Natural killer cell treated with Interleukin-12 subunit alpha and Interleukin-12 subunit beta and Interleukin-15 and Interleukin-18, amount 100 ng/mL, for 72 hours (primary cell): ENCODE measurements around the gene FRYL. TPM values are rescaled to one million over a fixed set of nuclear protein-coding genes. Genes with fewer than 3 reads are reported as not detected.
A peak's percentile ranks its signal among the peaks of the same experiment; 100 is the strongest.

Experiments
- ATAC-seq, 2 donors: fragments of 150-1000 bp; cut with Tn5 transposase in 1 of 2; sonication (Bioruptor Pico), chemical (Tn5 transposase) in 1 of 2; 2 replicates each; pipeline ENCODE4 v1.10.0; 2021
- DNase-seq: peaks from one replicate; pipeline ENCODE4 v3.0.0; 2022; ENCODE audit warnings: low spot score
- H3K27ac Mint-ChIP-seq, 2 donors: 1 replicate in 1 of 2; 2 replicates in 1 of 2; pipeline ENCODE4 v1.8.0; 2022; ENCODE audit warnings: mixed read lengths in 2 of 2, mild to moderate bottlenecking in 1 of 2, moderate library complexity in 1 of 2
- H3K27me3 Mint-ChIP-seq, 2 donors: 1 replicate in 1 of 2; 2 replicates in 1 of 2; pipeline ENCODE4 v1.8.0; 2022; ENCODE audit warnings: mixed read lengths in 2 of 2
- H3K36me3 Mint-ChIP-seq: one replicate; pipeline ENCODE4 v1.8.0; 2022; ENCODE audit warnings: mixed read lengths
- H3K4me1 Mint-ChIP-seq, 2 donors: 1 replicate in 1 of 2; 2 replicates in 1 of 2; pipeline ENCODE4 v1.8.0; 2022; ENCODE audit warnings: low read depth in 2 of 2, mixed read lengths in 2 of 2, mild to moderate bottlenecking in 1 of 2
- H3K4me3 Mint-ChIP-seq: one replicate; pipeline ENCODE4 v1.8.0; 2022; ENCODE audit warnings: mixed read lengths
- H3K9me3 Mint-ChIP-seq: 2 replicates; pipeline ENCODE4 v1.8.0; 2022; ENCODE audit warnings: mixed read lengths
- total RNA-seq, 2 donors: library from RNA; stranded (reverse); gene quantifications; one replicate each; pipeline ENCODE4 v1.2.3, GENCODE V29; 2022

FRYL gene
- total RNA-seq, 2 donors from 2014 or later, result 99.0 to 113 TPM

GRCh38 chr4:48602763-48603162 lies 177.3 kb downstream of the FRYL start:
- ATAC-seq, result no peak
- H3K9me3 Mint-ChIP-seq, result no peaks in the 10 kb centered on the region
- H3K27ac Mint-ChIP-seq, result no peak overlapping the region
- H3K4me1 Mint-ChIP-seq, result peaks cover 7% of the 10 kb centered on the region in 2 donors
- no peak for DNase-seq
- no peak overlapping the region for H3K4me3 Mint-ChIP-seq
- no peaks in the 10 kb centered on the region for H3K27me3 Mint-ChIP-seq
- no peaks in the 10 kb centered on the region for H3K36me3 Mint-ChIP-seq

- no peak for ATAC-seq
- Mint-ChIP-seq H3K36me3 (no peaks in the 10 kb centered on the region), H3K27me3 (no peaks in the 10 kb centered on the region)
Observed at GRCh38 chr4:48602222-48602621, 177.9 kb downstream of the FRYL start.

DNA sequence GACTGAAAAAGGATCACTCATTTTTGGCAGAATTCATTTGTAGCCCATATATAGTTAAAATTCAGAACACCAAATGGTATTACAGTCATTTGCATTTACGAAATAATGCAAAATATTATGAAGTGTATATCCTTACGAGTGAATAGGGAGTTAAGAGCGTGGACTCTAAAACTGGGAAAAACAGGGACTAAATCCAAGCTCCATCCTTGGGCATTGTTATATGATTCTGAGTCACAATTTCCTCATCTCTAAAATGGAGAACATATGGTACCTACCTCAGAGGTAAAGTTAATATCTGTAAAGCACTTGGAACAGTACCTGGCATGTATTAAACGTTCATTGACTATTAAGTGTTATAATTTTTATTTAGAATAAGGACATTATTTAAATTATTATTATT lies 183.7 kb downstream of the FRYL start:
- H3K9me3 Mint-ChIP-seq, result no peaks in the 10 kb centered on the region
- H3K4me1 Mint-ChIP-seq, result peaks cover 5 to 8% of the 10 kb centered on the region in 2 donors
- peaks cover 4% of the 10 kb centered on the region for H3K36me3 Mint-ChIP-seq
- H3K4me3 Mint-ChIP-seq, result no peak overlapping the region
- no peaks in the 10 kb centered on the region for H3K27me3 Mint-ChIP-seq
- DNase-seq (no peak), ATAC-seq (no peak)
- H3K27ac Mint-ChIP-seq, result no peak overlapping the region

More at GRCh38 chr4:48602222-48602621, 177.9 kb downstream of the FRYL start:
- DNase-seq, result no peak
- H3K4me3 Mint-ChIP-seq, result no peak overlapping the region
- H3K9me3 Mint-ChIP-seq, result no peaks in the 10 kb centered on the region
- H3K27ac Mint-ChIP-seq, result no peak overlapping the region
- peaks cover 7% of the 10 kb centered on the region in 2 donors for H3K4me1 Mint-ChIP-seq

- Mint-ChIP-seq H3K27ac (no peak overlapping the region), H3K4me1 (peaks cover 7 to 12% of the 10 kb centered on the region in 2 donors), H3K9me3 (no peaks in the 10 kb centered on the region), H3K27me3 (no peaks in the 10 kb centered on the region), H3K36me3 (peaks cover 10% of the 10 kb centered on the region), H3K4me3 (no peak overlapping the region)
- ATAC-seq (no peak), DNase-seq (no peak)
Observed at GRCh38 chr4:48594180-48594579, 185.9 kb downstream of the FRYL start.

GRCh38 chr4:48591372-48591771 lies 188.7 kb downstream of the FRYL start:
- Mint-ChIP-seq H3K27ac (peak overlapping the region in 1 of 2 donors; percentile 1), H3K4me1 (peaks cover 14 to 15% of the 10 kb centered on the region in 2 donors), H3K4me3 (no peak overlapping the region), H3K27me3 (no peaks in the 10 kb centered on the region), H3K36me3 (peaks cover 16% of the 10 kb centered on the region), H3K9me3 (no peaks in the 10 kb centered on the region)
- ATAC-seq (no peak), DNase-seq (no peak)

DNA sequence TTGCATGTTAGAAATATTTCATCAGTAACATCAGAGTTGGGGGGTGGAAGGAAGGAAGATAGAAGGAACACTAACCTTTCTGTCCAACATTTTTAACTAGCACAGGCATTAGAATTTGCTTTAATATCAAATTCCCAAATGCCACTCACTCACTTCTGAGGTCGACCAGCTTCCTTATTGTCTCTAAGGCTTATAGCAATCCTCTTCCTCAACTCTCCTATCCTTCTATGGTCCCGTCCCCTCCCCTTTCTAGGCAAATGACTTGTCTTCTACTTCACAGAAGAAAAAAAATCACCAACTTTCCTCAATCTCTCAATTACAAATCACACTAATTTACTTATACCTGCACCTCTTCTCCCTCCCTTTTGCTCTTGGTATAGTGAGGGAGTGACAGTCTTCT lies 189.2 kb downstream of the FRYL start:
- Mint-ChIP-seq H3K27ac (peak overlapping the region in 1 of 2 donors; percentile 1), H3K4me1 (peaks cover 14 to 15% of the 10 kb centered on the region in 2 donors), H3K4me3 (no peak overlapping the region), H3K36me3 (peaks cover 21% of the 10 kb centered on the region), H3K9me3 (no peaks in the 10 kb centered on the region), H3K27me3 (no peaks in the 10 kb centered on the region)
- no peak for DNase-seq
- no peak for ATAC-seq

DNA sequence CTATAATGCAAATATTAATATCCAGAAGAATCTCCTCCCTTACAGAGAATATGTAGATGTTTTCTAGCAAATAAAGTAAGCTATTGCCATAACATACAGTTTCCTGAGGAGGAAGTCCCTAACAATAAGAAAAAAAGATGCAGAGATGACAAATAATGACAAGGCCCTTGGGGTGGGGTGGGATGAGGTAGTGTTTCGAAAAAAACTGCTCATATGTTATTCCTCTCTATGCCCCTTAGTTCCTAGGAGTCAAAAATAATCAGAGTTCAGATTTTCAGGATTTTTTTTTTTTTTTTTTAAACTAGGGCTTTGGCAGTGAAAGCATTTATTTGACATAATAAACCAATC lies 191.0 kb downstream of the FRYL start:
- Mint-ChIP-seq H3K27me3 (no peaks in the 10 kb centered on the region), H3K4me1 (peaks cover 14 to 15% of the 10 kb centered on the region in 2 donors), H3K9me3 (no peaks in the 10 kb centered on the region), H3K4me3 (no peak overlapping the region), H3K27ac (peak overlapping the region in 1 of 2 donors; percentile 51), H3K36me3 (peaks cover 24% of the 10 kb centered on the region)
- ATAC-seq (no peak), DNase-seq (no peak)

DNA sequence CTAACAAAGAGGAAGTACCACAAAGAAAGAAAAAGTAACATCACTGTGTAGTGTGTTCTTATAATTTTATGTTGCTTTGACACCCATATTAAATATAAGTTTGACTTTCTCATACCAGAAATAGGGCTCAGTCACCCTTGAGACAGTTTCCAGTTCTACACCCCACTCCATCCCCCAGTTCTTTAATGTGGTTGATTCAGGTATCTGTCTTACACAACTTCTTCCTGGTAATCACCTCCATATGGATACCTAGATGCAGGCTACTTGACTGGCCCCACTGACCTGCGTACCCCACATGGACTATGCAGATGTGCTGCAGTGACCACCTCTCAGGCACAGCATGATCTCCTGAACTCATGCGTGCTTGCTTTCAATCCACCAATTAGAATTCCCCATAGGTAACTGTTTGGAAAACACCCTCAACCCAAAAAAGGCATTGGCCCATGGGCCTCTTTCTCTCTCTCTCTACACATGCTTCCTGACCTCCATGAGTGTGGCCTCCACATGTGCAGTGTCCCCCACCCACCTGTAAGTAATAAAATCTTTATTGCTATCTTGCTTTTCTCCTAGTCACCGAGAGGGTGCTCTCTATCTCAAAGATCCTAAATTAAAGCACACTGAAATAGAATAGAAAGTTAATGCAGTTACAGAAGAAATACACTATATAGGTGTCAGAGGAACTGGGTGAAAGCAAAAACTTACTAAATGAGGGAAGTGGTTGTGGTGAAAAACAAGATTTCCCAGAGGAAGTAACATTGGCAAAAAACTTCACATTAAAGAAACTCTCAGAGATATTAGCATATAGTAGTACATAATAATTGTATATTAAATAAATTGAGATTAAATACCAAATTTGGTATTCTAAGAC lies 191.6 kb downstream of the FRYL start:
- Mint-ChIP-seq H3K27ac (peak overlapping the region; percentile 11 to 51), H3K9me3 (no peaks in the 10 kb centered on the region), H3K36me3 (peaks cover 24% of the 10 kb centered on the region), H3K27me3 (no peaks in the 10 kb centered on the region), H3K4me1 (peaks cover 14 to 15% of the 10 kb centered on the region in 2 donors), H3K4me3 (no peak overlapping the region)
- no peak for DNase-seq
- peak in 1 of 2 donors; percentile 20 for ATAC-seq

DNA sequence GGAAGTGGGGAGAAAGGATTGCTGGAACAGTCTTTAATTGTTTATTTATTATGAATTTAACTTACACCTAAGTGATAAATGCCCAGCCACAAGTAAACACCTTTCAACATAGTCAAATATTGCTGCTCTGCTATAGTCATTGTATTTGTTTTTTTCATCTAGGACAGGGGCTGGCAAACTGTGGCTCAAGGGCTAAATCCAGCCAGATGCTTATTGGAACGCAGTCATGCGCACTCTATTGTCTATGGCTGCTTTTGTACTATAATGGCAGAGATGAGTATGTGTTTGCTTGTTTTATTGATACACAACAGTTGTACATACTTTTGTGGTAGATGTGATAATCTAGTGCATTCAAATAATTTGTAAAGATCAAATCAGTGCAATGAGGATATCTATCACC lies 194.7 kb downstream of the FRYL start:
- Mint-ChIP-seq H3K27ac (no peak overlapping the region), H3K4me1 (peaks cover 6 to 7% of the 10 kb centered on the region in 2 donors), H3K27me3 (no peaks in the 10 kb centered on the region), H3K4me3 (no peak overlapping the region), H3K36me3 (peaks cover 20% of the 10 kb centered on the region), H3K9me3 (no peaks in the 10 kb centered on the region)
- no peak for ATAC-seq
- no peak for DNase-seq

DNA sequence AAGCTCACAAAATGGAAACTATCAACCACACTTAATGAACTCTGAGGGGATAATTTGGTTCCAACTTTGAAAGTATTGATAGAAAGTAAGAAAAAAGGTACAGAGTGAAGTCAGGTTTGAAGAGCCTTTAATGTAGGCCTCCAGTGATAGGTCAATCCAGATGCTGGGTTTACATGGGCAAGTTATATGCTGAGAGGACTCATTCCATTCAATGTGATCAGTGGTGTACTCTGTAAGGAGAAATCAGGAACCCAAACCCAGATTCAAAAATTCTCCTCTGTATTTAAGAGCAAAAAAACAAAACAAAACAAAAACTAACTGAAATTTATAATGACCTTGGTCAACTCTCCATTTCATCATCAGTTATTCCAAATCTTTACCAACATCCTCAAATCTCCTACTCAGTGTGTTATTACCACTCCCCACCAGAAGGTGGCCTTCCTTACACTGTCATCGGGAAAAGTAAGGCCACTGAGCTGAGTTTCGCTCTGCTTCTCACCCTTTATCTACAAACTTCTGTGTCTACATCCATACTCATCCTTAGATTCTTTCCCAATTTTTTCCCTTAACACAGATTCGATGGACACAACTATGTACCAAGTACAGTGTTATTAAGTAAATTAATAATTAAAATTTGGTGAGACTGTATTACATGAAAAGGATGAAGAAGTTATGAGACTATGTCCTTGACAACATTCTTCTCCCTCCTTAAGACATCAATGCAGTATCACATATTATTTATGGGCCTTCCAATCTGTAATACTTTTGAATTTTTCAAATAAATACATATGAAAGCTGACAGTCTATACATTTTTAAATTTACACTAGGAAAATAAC lies 201.7 kb downstream of the FRYL start:
- H3K27ac Mint-ChIP-seq, result peak overlapping the region in 1 of 2 donors; percentile 19
- ATAC-seq, result peak; percentile 64 to 81
- no peaks in the 10 kb centered on the region for H3K4me1 Mint-ChIP-seq
- H3K27me3 Mint-ChIP-seq, result no peaks in the 10 kb centered on the region
- no peaks in the 10 kb centered on the region for H3K9me3 Mint-ChIP-seq
- H3K36me3 Mint-ChIP-seq, result peaks cover 7% of the 10 kb centered on the region
- DNase-seq, result peak; percentile 65
- no peak overlapping the region for H3K4me3 Mint-ChIP-seq

DNA sequence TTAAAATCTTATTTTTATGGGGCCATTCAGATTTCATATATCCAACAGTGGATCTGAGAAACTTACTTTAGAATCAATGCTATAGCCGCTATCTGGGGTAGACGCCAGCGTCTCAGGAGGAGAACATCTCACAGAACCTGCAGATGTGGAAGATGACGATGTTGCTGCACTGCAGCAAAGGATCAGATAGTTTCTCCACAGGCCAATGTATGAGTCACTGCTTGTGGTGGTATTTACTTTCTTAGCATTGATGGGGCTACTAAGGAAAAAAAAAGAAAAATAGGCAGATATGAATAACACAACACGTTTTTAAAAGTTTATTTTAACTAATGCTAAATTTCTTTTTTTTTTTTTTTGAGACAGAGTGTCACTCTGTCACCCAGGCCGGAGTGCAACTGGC lies 204.1 kb downstream of the FRYL start:
- Mint-ChIP-seq H3K4me1 (no peaks in the 10 kb centered on the region), H3K4me3 (no peak overlapping the region), H3K27ac (no peak overlapping the region)

DNA sequence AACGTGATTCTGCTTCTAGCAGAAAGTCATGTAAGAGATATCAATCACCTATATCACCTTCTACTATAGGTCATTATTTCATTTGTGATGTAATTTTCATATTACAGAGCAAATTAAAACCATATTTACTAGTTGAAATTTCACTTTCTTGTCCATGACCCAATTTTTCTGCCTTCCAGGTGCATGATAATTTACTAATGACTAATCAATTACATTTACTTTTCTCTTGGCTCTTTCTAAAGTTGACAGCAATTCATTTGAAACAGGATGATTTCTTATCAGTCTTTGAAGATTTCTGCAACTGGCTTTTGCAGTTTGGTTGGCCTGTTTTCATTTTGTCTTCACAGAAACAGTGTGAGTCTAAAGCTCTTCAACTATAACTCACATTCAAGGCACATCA lies 208.6 kb downstream of the FRYL start:
- Mint-ChIP-seq H3K27me3 (no peaks in the 10 kb centered on the region), H3K27ac (no peak overlapping the region)

More for the DNA sequence above, 204.1 kb downstream of the FRYL start:
- ATAC-seq (no peak), DNase-seq (no peak)
- H3K27me3 Mint-ChIP-seq, result no peaks in the 10 kb centered on the region
- H3K36me3 Mint-ChIP-seq, result peaks cover 11% of the 10 kb centered on the region
- no peaks in the 10 kb centered on the region for H3K9me3 Mint-ChIP-seq

DNA sequence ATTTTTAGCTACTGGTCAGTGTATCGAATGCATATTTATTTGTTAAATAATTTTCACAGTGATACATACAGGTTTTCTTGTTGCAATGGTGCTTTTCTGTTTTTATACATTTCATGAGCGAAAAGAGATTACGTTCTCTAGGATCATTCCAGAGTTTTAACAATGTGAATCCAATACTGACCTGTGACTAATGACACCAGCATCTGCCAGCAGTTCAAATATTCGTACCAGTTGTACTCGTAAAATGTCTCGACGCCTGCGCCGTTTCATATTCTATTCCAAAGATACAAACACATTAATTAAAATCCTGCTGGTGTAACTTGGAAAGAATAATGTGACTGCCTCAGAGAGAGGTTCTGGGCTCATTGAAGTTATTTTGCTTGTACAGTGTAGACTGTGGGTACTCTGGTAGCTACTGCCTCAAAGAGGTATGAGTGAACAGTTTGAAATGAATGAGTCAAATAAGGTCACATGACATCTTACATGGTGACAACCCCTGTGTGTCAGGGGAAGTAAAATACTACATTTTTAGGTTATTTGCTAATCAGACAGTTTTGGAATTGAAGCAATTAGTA lies 209.3 kb downstream of the FRYL start:
- Mint-ChIP-seq H3K4me3 (no peak overlapping the region), H3K4me1 (no peaks in the 10 kb centered on the region), H3K27me3 (no peaks in the 10 kb centered on the region), H3K9me3 (no peaks in the 10 kb centered on the region), H3K36me3 (peaks cover 11% of the 10 kb centered on the region), H3K27ac (no peak overlapping the region)
- DNase-seq (no peak), ATAC-seq (no peak)

More for the DNA sequence above, 208.6 kb downstream of the FRYL start:
- Mint-ChIP-seq H3K4me1 (no peaks in the 10 kb centered on the region), H3K4me3 (no peak overlapping the region), H3K9me3 (no peaks in the 10 kb centered on the region), H3K36me3 (peaks cover 11% of the 10 kb centered on the region)
- ATAC-seq (no peak), DNase-seq (no peak)

DNA sequence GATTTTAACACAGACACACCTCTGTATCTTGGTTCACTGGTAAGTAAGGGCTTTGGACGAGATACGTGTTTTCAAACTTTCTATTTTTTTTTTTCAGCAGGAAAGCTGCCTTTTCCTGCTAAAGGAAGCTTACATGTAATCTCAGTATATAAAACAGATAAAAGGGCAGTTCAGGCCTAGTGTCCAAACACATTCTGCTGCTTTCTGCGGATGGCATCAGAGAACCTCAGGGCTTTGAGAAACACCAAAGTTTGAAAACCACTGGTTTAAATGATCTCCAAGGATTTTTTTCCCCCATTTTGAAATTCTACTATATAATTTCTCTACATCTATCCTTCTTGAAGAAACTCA lies 214.1 kb downstream of the FRYL start:
- ATAC-seq (no peak), DNase-seq (no peak)
- no peaks in the 10 kb centered on the region for H3K4me1 Mint-ChIP-seq
- no peaks in the 10 kb centered on the region for H3K36me3 Mint-ChIP-seq
- no peaks in the 10 kb centered on the region for H3K9me3 Mint-ChIP-seq
- H3K27me3 Mint-ChIP-seq, result no peaks in the 10 kb centered on the region
- H3K27ac Mint-ChIP-seq, result no peak overlapping the region
- H3K4me3 Mint-ChIP-seq, result no peak overlapping the region
